NCI-H1694 (cell line): ENCODE measurements around the gene COX7A2.
A peak's percentile ranks its signal among the peaks of the same experiment; 100 is the strongest.

Source experiments
- DNase-seq: peaks from one replicate; lab custom pipeline; 2025; lab: John Stamatoyannopoulos, UW

The COX7A2 gene

GRCh38 chr6:75268121-75268987 is 24.8 kb upstream of the COX7A2 start:
- no peak for DNase-seq

GRCh38 chr6:75267461-75267860 is 23.9 kb upstream of the COX7A2 start:
- no peak for DNase-seq

GRCh38 chr6:75266716-75267291 is 23.2 kb upstream of the COX7A2 start:
- peak; percentile 7 for DNase-seq

GRCh38 chr6:75263401-75263750 is 19.8 kb upstream of the COX7A2 start:
- DNase-seq = no peak

- no peak for DNase-seq
These were observed 19.3 kb upstream of the COX7A2 start for GRCh38 chr6:75262716-75263400.

- no peak for DNase-seq
These were observed 17.7 kb upstream of the COX7A2 start for GRCh38 chr6:75261299-75261698.

- no peak for DNase-seq
These were observed 13.9 kb upstream of the COX7A2 start for GRCh38 chr6:75257343-75258087.

GRCh38 chr6:75250552-75250951 is 7.0 kb upstream of the COX7A2 start:
- no peak for DNase-seq

- no peak for DNase-seq
These were observed 6.2 kb upstream of the COX7A2 start for GRCh38 chr6:75249837-75250236.

GRCh38 chr6:75246386-75246785 is 2.8 kb upstream of the COX7A2 start:
- DNase-seq = no peak

- DNase-seq = no peak
These were observed 523 bp upstream of the COX7A2 start for GRCh38 chr6:75244063-75244584.

- no peak for DNase-seq
These were observed 7.0 kb downstream of the COX7A2 start for GRCh38 chr6:75236630-75237029.

GRCh38 chr6:75235271-75235670 is 8.3 kb downstream of the COX7A2 start:
- DNase-seq = no peak

- no peak for DNase-seq
These were observed 9.3 kb downstream of the COX7A2 start for GRCh38 chr6:75234126-75234865.

GRCh38 chr6:75233092-75233615 is 10.4 kb downstream of the COX7A2 start:
- no peak for DNase-seq

- DNase-seq = no peak
These were observed 12.9 kb downstream of the COX7A2 start for GRCh38 chr6:75230484-75231325.

GRCh38 chr6:75224303-75224926 is 19.2 kb downstream of the COX7A2 start:
- DNase-seq = no peak

- DNase-seq = no peak
These were observed 20.2 kb downstream of the COX7A2 start for GRCh38 chr6:75223428-75223827.

GRCh38 chr6:75222261-75222660 is 21.3 kb downstream of the COX7A2 start:
- no peak for DNase-seq

- no peak for DNase-seq
These were observed 22.5 kb downstream of the COX7A2 start for GRCh38 chr6:75221116-75221515.
